PFSK-1 (cell line): ENCODE results near the gene SHMT1.

Experiments
- POLR2AphosphoS5 ChIP-seq: IDR thresholded peaks from 2 replicates; pipeline ENCODE4 v1.6.1; 2012; ENCODE audit warnings: low read depth, mild to moderate bottlenecking, control low read depth, low read length, moderate library complexity
- TAF1 ChIP-seq: IDR thresholded peaks from 2 replicates; pipeline ENCODE4 v1.6.1; 2012; ENCODE audit warnings: low read length, control low read depth, borderline replicate concordance; ENCODE audit not compliant: insufficient read depth
- TF ChIP-seq, protein P1 (sequence below), 2 experiments: IDR thresholded peaks; 2 replicates each; pipeline versions ENCODE4 v1.6.1 to v1.8.0; 2011 to 2012; ENCODE audit warnings: low read depth in 2 of 2, low read length in 2 of 2, control low read depth in 1 of 2, inconsistent platforms in 1 of 2, mild to moderate bottlenecking in 1 of 2, moderate library complexity in 1 of 2; ENCODE audit not compliant: insufficient read depth in 1 of 2

- TF ChIP-seq POLR2AphosphoS5, result no peak
- TF ChIP-seq TAF1, result no peak
- TF ChIP-seq, protein P1, sequence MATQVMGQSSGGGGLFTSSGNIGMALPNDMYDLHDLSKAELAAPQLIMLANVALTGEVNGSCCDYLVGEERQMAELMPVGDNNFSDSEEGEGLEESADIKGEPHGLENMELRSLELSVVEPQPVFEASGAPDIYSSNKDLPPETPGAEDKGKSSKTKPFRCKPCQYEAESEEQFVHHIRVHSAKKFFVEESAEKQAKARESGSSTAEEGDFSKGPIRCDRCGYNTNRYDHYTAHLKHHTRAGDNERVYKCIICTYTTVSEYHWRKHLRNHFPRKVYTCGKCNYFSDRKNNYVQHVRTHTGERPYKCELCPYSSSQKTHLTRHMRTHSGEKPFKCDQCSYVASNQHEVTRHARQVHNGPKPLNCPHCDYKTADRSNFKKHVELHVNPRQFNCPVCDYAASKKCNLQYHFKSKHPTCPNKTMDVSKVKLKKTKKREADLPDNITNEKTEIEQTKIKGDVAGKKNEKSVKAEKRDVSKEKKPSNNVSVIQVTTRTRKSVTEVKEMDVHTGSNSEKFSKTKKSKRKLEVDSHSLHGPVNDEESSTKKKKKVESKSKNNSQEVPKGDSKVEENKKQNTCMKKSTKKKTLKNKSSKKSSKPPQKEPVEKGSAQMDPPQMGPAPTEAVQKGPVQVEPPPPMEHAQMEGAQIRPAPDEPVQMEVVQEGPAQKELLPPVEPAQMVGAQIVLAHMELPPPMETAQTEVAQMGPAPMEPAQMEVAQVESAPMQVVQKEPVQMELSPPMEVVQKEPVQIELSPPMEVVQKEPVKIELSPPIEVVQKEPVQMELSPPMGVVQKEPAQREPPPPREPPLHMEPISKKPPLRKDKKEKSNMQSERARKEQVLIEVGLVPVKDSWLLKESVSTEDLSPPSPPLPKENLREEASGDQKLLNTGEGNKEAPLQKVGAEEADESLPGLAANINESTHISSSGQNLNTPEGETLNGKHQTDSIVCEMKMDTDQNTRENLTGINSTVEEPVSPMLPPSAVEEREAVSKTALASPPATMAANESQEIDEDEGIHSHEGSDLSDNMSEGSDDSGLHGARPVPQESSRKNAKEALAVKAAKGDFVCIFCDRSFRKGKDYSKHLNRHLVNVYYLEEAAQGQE (IDR thresholded peaks at IDR 0.05; ENCODE audit: insufficient read depth in 1 of 2, low read depth in 2 of 2, low read length in 2 of 2), result no peak
These were observed 47.4 kb downstream of the SHMT1 start for GRCh38 chr17:18315961-18316360.
